Activated naive CD4-positive, alpha-beta T cell treated with anti-CD3 and anti-CD28 coated beads, Interleukin-2, amount 50 U/mL, for 16 hours (primary cell): Measurements from ENCODE around the gene TUBA3E.
"Not testable (repeated sequence)": the region's sequence is repeated elsewhere in the genome, so short reads cannot be mapped to it uniquely, and the experiment has no call there.

Source experiments
- DNase-seq: peaks from one replicate; pipeline ENCODE4 v3.0.0-alpha.2; 2020

Gene TUBA3E

GRCh38 chr2:130142396-130143265, 55.6 kb downstream of the TUBA3E start:
- DNase-seq = not testable (repeated sequence)
